ENCODE data around the gene KIF26A.

Gene KIF26A

DNA sequence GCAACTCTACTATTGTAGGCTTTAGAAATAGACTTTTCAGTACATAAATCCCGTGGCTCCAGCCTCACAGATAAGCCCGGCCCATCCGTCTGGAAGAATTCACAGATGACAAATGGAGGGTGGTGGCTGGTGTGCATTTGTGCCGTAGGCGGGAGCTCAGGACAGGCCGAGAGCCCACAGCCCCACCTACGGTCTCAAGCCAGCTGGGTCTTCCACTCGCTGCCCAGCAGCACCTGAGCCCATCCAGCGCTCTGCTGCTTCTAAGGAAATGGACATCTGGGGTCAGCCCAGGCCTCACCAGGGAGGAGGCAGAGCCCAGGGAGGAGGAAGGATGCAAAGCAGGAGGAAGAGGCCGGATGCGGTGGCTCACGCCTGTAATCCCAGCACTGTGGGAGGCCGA is 72.8 kb downstream of the KIF26A start:
- DNase-seq = no peak

DNA sequence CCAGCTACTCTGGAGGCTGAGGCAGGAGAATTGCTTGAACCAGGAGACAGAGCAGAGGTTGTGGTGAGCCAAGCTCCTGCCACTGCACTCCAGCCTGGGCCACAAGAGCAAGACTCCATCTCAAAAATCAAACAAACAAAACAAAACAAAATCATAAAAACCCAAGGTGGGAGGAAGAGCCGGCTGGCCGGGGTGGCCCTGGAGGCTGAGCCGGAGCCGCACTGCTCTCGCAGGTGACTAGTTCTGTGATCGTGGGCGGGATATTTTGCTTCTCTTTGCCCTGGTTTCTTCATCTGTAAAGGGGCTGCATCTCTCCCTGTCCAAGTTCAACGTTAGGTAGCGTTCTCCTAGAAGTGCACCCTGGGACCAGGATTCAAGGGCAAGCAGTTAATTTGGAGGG is 73.4 kb downstream of the KIF26A start:
- DNase-seq = no peak

DNA sequence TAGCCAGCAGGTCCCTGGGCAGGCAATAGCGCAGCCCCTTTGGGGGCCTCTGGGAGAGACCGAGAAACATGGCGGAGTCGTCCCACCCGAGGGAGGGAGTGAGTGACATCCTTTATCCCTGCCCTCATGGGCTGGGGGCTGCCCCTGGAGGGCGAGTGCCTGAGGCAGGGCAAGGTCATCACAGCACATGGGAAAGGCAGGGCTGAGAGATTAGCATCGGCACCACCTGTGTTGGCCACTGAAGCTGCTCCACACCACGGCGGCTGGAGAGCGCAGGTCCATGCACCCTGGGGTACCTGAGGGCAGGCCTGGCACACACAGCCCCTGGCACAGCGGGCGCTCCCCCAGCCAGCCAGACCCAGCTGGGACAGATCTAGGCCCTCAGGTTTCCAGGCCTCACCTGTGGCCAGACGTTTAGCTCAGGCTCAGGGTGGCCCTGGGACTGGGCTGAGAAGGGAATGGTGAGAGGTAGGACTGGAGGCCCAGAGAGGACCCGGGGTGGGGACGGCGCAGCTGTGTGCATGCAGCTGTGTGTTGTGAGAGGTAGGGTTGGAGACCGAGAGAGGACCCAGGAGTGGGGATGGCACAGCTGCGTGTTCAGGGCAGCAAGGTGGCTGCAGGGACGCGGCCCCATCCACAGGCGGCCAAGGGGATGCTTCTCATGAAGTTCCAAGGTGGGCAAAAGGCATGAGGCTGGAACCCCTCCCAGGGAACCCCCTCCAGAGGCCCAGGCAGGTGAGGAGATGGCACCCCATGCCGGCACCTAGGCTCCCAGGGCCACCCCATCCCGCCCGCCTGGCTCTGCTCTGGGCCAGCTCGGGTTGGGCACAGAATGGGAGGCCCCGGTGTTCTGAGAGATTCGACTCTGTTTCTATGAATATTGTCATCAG is 74.1 kb downstream of the KIF26A start:
- no peak for DNase-seq

DNA sequence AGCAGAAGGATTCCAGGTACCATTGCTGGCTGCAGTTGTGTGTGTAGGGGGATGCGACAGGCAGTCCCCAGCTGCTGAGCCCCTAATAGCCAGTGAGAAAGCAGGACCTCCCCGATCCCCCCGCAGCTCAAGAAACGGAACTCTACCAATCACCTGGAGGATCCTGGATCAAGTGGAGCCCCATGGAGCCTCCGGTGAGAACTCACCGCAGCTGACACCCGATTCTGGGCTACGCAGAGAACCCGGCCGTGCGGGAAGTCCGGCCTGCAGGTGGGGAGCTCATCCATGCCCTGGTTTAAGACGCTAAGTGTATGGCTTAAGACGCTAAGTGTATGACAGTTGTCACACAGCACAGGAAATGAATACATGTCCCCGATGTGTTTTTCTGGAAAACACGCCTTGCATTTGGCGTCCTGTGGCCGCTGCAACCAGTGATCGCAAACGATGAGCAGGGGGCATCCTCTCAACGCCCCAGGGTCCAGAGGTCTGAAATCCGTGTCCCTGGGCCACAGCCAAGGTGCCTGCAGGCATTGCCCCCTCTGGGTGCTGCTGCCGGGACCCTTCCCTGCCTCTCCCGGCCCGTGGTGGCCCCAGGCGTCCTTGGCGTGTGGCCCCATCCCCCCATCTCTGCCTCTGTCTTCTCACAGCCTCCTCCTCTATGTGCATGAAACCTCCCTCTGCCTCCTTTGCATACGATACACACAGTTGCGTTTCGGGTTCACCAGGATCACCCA is 75.1 kb downstream of the KIF26A start:
- no peak for DNase-seq

DNA sequence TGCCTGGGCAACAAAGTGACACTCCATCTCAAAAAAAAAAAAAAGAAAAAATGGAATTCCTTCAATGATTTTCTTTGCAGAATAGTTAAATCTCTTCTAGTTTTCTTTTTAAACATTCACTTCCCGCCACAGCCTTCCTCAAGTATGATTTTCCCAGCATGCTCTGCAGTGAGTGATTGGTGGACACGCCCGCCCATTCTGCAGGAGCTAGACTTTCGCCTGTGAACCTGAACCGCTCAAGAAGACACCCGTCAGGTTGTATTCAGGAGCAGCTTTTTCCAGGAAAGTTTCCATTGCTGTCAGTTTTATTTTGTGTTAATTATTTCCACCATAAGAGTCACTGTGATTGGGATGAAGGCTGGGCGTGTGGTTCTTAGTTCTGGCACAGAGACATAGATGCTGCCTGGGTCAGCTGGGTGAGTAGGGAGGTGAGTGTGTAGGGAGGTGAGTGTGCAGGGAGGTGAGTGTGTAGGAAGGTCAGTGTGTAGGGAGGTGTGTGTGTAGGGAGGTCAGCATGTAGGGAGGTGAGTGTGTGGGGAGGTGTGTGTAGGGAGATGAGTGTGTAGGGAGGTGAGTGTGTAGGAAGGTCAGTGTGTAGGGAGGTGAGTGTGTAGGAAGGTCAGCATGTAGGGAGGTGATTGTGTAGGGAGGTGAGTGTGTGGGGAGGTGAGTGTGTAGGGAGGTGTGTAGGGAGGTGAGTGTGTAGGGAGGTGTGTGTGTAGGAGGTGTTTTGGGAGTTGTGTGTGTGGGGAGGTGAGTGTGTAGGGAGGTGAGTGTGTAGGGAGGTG is 76.2 kb downstream of the KIF26A start:
- no peak for DNase-seq

DNA sequence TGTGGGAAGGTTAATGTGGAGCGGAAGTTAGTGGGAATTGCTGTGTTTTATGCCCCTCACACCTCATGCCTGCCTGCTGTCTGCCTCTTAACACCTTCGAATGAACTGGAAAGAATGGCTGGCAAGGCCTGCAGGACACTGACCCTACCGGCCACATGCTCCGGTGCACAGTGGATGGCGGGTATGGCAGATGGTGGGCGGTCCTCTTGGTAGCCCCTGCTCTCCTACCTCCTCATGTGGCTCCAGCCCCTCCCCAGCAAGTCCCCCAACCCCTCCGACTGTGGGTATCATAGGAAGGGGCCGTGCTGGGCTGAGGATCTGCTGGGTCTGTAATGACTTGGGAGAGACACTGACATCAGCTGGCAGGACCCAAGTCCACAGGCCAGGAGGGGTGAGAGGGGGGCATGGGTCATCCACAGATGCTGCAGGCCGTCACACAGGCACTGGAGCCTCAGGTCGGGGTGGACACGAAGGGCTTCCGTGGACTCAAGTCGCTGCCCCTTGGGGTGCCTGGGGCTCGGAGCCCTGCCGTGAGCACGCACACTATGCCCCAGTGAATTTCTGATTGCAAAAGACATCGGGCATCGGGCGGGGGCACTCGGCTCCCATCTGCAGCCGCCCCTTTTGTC is 77.4 kb downstream of the KIF26A start:
- no peak for DNase-seq

DNA sequence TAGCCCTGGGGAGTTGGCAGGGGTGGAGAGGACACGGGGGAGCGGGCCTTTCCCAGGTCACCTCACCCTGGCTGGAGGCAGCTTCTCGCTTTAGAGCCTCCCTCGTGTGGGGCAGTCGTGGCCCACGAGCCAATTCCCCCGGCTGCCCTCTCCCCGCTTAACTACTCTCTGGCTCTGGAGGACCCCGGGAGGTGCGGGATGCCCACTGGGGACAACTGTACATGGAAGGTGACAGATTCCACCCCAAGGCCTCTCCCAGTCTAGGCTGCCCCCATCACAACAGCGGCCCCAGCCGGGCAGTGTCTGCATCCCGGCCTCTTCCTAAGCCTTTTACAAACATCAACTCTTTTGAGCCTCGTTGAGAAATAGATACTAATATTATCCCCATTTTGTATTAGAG is 78.1 kb downstream of the KIF26A start:
- no peak for DNase-seq

DNA sequence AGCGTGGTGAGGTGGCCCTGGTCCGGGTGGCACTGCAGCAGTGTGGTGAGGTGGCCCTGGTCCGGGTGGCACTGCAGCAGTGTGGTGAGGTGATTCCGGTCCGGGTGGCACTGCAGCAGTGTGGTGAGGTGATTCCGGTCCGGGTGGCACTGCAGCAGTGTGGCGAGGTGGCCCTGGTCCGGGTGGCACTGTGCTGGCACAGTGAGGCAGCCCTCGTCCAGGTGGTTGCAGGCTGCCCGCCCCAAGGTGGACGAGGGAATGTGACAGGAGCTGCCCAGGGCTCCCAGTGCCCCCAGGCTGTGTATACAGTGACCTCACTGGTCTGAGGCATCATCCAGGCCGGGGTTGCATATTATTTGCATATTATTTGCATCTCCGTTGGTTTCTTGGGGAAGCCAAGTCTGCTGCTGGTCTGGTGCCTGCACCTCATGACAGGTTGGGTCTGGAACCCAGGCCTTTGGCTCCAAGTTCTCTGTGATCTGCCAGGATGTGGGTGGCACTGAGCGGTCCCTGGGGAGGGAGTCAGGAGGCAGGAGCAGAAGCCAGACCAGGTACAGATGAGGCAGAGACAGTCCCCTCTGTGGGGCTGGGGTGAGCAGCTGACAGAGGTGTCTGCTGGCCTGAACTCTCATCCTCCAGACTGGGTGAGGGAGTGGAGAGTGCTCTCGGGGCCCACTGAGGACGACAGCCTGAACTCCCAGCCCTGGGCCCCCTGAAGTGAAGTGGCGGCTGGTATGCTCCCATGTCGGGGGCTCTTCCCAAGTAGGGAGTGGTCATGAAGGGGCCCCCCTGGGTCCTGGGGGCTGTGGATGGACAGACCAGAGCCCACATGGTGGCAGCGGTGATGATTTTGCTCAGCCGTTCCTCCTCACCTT is 79.3 kb downstream of the KIF26A start:
- DNase-seq = no peak

DNA sequence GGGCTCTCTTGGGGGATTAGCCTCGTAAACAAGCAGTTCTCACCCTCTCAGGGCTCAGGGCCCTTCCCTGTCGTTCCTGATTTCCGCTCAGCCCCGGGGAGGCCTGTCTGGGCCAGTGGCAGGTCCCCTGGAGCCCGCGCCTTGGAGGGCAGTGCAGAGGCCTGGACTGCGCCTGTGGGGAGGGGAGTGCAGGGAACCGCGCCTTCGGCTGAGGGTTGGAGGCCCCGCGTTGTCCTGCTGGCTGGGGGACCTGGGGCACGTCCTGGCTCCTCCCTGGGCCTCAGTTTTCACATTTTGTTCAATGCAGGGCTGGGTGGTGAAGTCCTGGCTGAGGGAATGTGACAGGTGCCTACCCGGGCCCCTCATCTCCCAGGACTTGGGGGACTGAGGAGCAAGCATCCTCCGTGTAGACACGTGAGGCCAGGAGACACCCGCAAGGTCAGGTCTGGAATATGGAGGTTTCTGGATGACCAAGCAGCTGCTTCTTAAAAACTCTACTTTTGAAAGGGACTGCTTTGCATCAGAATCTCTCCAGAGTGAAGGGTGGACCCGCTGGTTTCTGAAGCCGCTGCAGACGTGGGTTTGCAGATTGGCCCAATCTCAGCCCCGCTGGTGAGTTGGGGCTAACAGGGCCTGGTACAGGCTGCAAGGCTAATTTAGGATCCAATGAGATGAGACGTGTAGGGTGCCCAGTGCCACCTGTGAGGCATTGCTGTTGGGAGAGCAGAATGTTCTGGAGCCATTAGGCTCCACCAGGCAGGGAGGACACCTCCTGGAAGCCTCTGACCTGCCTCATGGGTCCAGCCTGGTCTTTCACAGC is 80.2 kb downstream of the KIF26A start:
- no peak for DNase-seq

DNA sequence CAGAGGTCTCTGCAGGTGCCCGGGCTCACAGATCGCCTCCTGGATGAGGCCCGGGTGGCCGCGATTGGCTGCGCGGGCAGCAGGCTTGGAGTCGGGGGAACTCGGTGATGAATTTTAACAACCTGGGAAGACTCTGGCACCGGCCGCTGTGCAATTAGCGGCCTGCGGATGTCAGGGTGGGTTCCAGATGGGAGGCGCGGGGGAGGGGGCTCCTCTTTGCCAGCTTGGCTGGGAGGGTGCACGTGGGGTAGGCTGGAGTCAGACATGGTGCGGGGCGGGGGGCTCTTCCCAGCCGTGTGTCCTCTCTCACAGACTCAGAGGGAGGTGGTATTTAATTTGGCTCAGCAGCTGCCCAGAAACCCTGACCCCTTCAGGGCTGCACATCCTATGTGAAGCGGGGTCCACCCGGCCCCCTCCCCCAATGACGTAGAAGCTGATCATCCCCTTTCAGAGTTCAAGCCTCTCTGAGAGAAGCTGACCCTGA is 81.4 kb downstream of the KIF26A start:
- no peak for DNase-seq

DNA sequence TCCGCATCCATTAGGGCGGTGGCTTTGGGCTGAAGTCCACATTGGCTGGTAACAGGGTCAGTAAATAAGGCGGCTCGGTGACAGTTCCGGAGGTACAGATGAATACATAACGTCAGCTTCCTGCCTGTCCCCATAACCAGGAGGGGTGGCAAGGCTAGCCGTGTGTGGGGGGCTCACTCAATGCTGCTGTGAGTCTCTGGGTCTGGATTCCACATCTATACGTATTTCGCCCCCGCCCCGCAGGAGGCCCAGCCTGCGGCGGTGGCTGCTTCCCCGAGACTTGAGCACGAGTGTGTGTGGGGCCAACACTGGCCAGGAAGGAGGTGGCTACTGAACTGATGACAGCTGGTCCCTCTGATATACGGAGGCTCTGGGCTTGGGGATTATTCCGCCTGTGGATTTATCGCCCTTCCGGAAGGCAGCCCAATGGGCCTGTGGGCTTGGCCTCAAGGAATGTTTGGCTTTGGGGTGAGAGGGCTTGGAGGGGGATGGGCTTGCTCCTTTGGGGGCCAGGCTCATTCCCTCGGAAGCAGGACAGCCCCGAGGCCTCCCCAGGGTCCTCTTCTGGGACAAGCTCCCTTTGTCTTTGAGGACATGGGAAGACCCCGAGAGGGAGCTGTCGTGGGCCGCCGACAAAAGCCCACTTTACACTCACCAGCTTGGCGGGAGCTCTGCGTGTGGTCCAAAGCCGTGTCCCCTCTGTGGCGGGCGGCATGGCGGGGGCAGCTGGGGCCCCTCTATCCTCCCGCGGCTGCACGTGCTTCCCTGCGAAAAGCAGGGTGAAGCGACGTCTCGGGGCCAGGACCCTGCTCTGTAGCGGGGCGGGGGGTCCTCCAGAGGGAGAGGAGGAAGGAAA is 82.1 kb downstream of the KIF26A start:
- no peak for DNase-seq

DNA sequence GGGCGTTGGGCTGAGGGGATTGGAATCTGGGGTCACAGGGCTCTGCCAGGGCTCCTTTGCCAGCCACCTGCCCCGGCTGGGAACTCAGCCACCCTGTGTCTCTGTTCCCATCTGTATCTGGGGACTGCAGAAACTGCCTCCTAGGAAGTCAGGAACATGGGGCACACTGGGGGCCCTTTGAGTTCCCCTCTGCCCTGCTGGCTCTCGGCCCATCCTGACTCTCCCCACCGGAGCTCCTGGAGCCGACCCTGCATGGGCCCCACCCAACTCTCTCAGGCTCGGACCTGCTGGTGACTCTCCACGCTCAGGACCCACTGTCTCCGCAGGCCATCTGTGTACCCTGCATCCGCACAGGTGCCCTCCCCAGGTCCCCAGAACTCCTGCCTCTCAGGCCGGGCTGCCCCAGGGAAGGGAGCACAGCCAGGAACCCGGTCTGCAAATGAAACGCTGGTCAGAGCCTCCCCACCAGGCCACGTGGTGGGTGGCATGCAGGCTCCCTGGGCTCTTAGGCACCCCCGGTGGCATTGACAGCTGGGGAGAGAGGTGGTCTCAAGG is 82.8 kb downstream of the KIF26A start:
- DNase-seq = no peak

DNA sequence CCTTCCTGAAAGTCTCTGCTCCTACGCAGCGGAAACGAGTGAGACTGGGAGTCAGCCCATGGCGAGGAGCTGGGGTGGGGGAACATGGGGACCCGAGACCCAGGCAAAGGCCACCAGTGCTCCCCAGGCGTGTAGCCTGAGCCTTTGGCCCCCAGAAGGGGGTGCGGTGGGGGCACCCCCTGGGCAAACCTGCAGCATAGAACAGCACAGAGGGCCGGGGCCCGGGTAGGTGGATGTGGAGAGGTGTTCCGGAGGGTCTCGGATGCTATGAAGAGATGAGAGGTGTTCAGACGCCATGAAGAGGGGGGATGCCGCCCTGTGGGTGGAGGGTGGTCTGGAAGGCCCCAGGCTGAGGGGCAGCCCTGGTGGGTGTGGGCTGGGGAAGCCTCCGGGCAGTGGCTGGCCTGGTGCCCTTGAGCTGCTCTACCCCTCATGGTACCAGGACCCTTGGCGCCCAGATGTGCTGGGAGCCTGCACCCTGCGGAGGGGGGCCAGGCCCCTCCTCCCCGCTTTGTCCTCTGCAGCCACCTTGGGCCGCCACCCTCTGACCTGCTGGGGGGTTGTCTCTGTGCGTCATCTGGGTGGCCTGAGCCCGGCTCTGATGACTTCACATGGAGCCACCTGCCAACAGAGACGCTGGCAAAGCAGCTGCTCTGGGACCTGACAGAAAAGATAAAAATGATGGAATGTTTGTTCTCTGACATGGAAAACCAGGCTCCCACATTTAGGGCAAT is 83.4 kb downstream of the KIF26A start:
- DNase-seq = no peak

DNA sequence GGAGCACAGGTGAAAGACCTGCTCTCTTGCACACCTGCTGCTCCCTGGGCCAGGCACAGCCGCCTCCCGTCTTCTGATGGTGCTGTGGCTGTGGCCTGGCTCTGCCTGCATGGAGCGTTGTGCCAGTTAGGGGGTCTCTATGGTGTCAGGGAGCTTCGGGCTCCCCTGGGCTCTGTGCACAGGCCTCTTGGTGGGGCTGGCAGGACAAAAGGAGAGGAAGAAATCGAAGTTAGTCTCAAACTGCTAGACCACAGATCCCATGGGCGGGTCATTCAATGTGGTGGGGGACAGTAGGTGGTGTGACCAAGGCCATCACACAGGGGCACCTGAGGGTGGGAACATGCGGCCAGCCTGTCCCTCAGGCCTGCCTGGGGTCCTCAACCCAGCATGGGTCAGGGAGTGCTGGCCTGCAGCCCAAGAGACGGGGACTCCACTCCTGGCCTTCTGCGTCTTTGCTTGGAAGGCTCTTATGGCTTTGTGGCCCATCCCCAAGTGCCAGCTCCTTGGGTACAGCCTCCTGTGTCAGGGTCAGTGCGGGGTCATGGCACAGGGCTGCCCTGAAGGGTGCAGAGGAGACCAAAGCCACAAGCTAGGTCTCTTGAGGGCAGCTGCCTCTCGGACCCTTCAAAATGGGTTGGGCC is 84.1 kb downstream of the KIF26A start:
- no peak for DNase-seq

DNA sequence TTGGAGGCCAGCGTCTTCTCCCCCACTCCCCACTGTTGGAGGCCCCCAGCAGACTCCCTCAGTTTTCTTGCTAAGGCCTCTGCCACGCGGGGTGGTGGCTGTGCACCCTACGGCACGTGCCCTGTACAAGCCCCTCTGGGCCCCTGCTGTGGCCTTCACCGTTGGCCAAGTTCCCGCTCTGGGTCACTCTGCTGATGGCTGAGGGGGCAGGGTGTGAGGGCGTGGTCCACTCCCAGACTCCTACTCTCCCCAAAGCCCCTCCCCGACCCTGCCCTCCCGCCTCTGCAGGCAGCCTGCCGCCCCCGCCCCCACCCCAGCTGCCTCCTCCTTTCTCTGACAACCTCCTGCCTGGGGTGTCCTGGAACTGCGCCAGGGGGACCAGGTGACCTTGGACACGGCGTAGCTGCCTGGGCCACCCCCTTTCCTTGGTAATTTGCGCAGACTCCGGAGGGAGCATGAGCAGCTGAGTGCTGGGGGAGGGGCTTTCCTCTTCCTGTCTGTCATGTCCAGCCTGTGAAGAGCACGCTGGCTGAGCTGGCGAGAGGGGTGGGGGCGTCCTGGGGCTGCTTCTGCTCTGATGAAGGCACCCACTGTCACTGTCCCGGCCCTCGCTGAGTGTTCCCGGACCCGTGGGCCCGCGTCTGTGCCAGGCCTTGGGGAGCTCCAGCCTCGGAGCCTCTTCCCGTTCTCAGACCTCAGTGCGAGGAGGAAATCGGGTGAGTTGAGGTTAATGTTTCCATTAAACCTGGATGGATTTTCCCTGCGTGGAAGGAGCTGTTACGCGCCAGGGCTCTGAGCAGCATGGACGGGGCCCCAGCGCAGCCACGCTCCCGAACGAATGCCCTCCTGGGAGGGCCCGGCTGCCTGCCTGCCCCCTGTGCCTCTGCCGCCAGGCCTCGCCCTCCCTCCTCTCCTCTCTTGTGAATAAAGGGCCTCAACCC is 85.0 kb downstream of the KIF26A start:
- no peak for DNase-seq

DNA sequence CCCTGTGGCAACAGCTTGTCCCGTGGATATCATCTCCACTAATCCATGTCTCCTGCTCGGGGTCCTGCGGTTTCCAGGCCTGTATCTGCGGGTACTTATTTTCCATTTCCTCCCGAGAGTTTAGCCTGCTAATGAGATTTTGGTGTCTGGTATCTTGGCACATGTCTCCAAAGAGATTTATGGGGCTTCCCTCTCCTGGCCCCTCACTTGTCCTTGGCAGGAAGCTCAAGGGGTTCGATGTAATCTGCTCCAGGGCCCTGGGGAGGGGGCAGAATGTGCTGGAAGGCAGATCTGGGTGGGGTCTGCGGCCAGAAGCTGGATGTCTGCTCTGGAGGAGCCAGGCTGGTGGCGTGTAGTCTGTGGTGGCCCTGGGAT is 85.7 kb downstream of the KIF26A start:
- no peak for DNase-seq

Data from fibroblast of skin of scalp (primary cell).